GM18858 (cell line): ENCODE results near the gene CBFA2T3.

ENCODE experiments used
- ATAC-seq: cut with Tn5 transposase; IDR thresholded peaks from one replicate; pipeline ENCODE4 v1.9.1; 2021; ENCODE audit not compliant: unreplicated experiment

CBFA2T3 gene

GRCh38 chr16:88964636-88965035, 12.4 kb downstream of the CBFA2T3 start:
- ATAC-seq = no peak

GRCh38 chr16:88963583-88963982, 13.4 kb downstream of the CBFA2T3 start:
- no peak for ATAC-seq

- no peak for ATAC-seq
Observed at GRCh38 chr16:88962478-88963152, 14.4 kb downstream of the CBFA2T3 start.

GRCh38 chr16:88961011-88961410, 16.0 kb downstream of the CBFA2T3 start:
- no peak for ATAC-seq

GRCh38 chr16:88960516-88960915, 16.5 kb downstream of the CBFA2T3 start:
- ATAC-seq = no peak

- no peak for ATAC-seq
Observed at GRCh38 chr16:88959022-88959421, 18.0 kb downstream of the CBFA2T3 start.

GRCh38 chr16:88957887-88958577, 19.0 kb downstream of the CBFA2T3 start:
- no peak for ATAC-seq

GRCh38 chr16:88957433-88957767, 19.6 kb downstream of the CBFA2T3 start:
- ATAC-seq = no peak

- no peak for ATAC-seq
Observed at GRCh38 chr16:88956546-88957432, 20.2 kb downstream of the CBFA2T3 start.

GRCh38 chr16:88955906-88956305, 21.1 kb downstream of the CBFA2T3 start:
- ATAC-seq = no peak

GRCh38 chr16:88953003-88953690, 23.9 kb downstream of the CBFA2T3 start:
- ATAC-seq = no peak

GRCh38 chr16:88951989-88952388, 25.0 kb downstream of the CBFA2T3 start:
- no peak for ATAC-seq

GRCh38 chr16:88951501-88951900, 25.5 kb downstream of the CBFA2T3 start:
- ATAC-seq = no peak

- no peak for ATAC-seq
Observed at GRCh38 chr16:88948781-88949490, 28.1 kb downstream of the CBFA2T3 start.

GRCh38 chr16:88945473-88945872, 31.5 kb downstream of the CBFA2T3 start:
- ATAC-seq = no peak

GRCh38 chr16:88943741-88944140, 33.3 kb downstream of the CBFA2T3 start:
- no peak for ATAC-seq

- ATAC-seq = no peak
Observed at GRCh38 chr16:88943131-88943664, 33.8 kb downstream of the CBFA2T3 start.

- no peak for ATAC-seq
Observed at GRCh38 chr16:88941913-88942909, 34.8 kb downstream of the CBFA2T3 start.
